Thyroid gland (tissue), 4 donors: ENCODE results near the gene RPH3AL.

Experiments used
- POLR2A ChIP-seq, 2 donors: fragments of 450-650 bp; IDR thresholded peaks; one replicate each; pipeline ENCODE4 v1.6.1; 2017; ENCODE audit warnings: antibody characterized with exemption in 2 of 2, mild to moderate bottlenecking in 2 of 2, moderate library complexity in 1 of 2
- TF ChIP-seq, protein P1 (sequence below), 6 experiments: fragments of 200-600 bp in 3 of 6; fragments of 450-650 bp in 3 of 6; sonication (generic) in 3 of 6; IDR thresholded peaks; one replicate each; pipeline ENCODE4 v1.5.1; 2016 to 2019; ENCODE audit warnings: antibody characterized with exemption in 6 of 6, mild to moderate bottlenecking in 2 of 6, inconsistent platforms in 1 of 6, moderate library complexity in 1 of 6

DNA sequence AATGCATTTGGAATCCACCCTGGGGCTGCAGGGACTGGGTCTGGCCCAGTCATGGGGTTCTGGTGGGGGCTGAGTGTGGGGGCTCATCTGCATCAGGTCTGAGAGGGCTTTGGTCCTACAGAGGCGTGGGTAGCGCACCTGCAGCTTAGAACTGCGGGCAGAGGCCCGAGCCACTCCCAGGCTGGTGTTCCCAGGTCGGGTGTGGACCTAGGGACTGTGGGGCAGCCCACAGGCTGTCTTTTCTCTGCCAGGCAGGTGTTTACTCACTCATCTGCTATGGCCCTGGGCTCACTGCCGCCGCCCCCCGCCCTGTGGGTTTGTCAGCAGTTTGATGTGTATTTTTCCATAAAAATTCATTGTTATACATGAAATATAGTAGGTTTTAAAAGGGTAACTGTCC, 144.2 kb downstream of the RPH3AL start:
- TF ChIP-seq POLR2A (IDR thresholded peaks at IDR 0.05), result no peak
- TF ChIP-seq, protein P1, sequence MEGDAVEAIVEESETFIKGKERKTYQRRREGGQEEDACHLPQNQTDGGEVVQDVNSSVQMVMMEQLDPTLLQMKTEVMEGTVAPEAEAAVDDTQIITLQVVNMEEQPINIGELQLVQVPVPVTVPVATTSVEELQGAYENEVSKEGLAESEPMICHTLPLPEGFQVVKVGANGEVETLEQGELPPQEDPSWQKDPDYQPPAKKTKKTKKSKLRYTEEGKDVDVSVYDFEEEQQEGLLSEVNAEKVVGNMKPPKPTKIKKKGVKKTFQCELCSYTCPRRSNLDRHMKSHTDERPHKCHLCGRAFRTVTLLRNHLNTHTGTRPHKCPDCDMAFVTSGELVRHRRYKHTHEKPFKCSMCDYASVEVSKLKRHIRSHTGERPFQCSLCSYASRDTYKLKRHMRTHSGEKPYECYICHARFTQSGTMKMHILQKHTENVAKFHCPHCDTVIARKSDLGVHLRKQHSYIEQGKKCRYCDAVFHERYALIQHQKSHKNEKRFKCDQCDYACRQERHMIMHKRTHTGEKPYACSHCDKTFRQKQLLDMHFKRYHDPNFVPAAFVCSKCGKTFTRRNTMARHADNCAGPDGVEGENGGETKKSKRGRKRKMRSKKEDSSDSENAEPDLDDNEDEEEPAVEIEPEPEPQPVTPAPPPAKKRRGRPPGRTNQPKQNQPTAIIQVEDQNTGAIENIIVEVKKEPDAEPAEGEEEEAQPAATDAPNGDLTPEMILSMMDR (IDR thresholded peaks at IDR 0.05), result no peak
